ENCODE data around the gene SEC24A. TPM values are rescaled to one million over a fixed set of nuclear protein-coding genes. Genes with fewer than 3 reads are reported as not detected.
"Not testable (repeated sequence)": the region's sequence is repeated elsewhere in the genome, so short reads cannot be mapped to it uniquely, and the experiment has no call there.

SEC24A gene
- total and polyA plus RNA-seq, 2 donors (not counting 3 experiments of a cell fraction or from before 2014, with no cell fraction given) = 19.8 to 30.0 TPM

GRCh38 chr5:134690144-134690543, 41.6 kb downstream of the SEC24A start:
- H3K9me1 ChIP-seq (replicated peaks; ENCODE audit: control insufficient read depth, extremely low read depth, insufficient read depth, low read length); dilution Hi-C loops (cut with MboI; ENCODE audit: extremely low pct_ligation_motif_present, low sequenced_read_pairs); DNase-seq (ENCODE audit: low read depth, low spot score); H3K27me3 ChIP-seq (ENCODE audit: control insufficient read depth in 2 of 2, insufficient read depth in 2 of 2, low read length in 2 of 2); H3K9me3 ChIP-seq (replicated peaks; ENCODE audit: control insufficient read depth, insufficient read depth, low read length); H3K27ac ChIP-seq (ENCODE audit: insufficient read depth, low read depth, low read length); H3K79me2 ChIP-seq (ENCODE audit: control insufficient read depth, insufficient read depth, low read length); H2AFZ ChIP-seq (ENCODE audit: low read depth, low read length); FAIRE-seq; H3K4me2 ChIP-seq (ENCODE audit: insufficient read depth, low read length); H3K4me1 ChIP-seq (ENCODE audit: control insufficient read depth, extremely low read depth, insufficient read depth, low read length); intact Hi-C loops (cut with micrococcal nuclease); H4K20me1 ChIP-seq (replicated peaks; ENCODE audit: control insufficient read depth, extremely low read depth, insufficient read depth, low read length); H3K4me3 ChIP-seq (replicated peaks in 1 of 3; ENCODE audit: insufficient read depth in 1 of 3, low read depth in 1 of 3, low read length in 3 of 3); BruUV-seq (replicated peaks); H3K9ac ChIP-seq (replicated peaks; ENCODE audit: extremely low read depth, insufficient read depth, low read length): not testable (repeated sequence)
- CTCF ChIA-PET = interaction anchor here (0.6 to 1.3 kb wide), 2 partner anchors 9 to 250 kb away, joined by 3 to 4 read pairs; no protein-coding TSS in a partner anchor
- peaks cover 15 to 22% of the 10 kb centered on the region in 2 experiments for H3K36me3 ChIP-seq (ENCODE audit: control insufficient read depth in 2 of 2, extremely low read depth in 1 of 2, insufficient read depth in 2 of 2, low read length in 2 of 2)
- POLR2A ChIA-PET = interaction anchor here (0.6 kb wide), 1 partner anchor 85 kb away, joined by 3 read pairs; no protein-coding TSS in a partner anchor

GRCh38 chr5:134692722-134693121, 44.1 kb downstream of the SEC24A start:
- FAIRE-seq (no peak), DNase-seq (ENCODE audit: low read depth, low spot score) (no peak)
- TF ChIP-seq POLR2AphosphoS5 (IDR thresholded peaks at IDR 0.05; ENCODE audit: insufficient read depth, low read depth, low read length) = no peak
- TF ChIP-seq CTCF (IDR thresholded peaks at IDR 0.05; ENCODE audit: extremely low read depth in 1 of 2, insufficient read depth in 1 of 2, low read depth in 1 of 2, low read length in 2 of 2) = no peak
- no peak for TF ChIP-seq EZH2 (IDR thresholded peaks at IDR 0.05; ENCODE audit: borderline replicate concordance, low read depth, low read length, severe bottlenecking)
- no peak for TF ChIP-seq GATA2 (IDR thresholded peaks at IDR 0.05; ENCODE audit: insufficient read depth, insufficient read length, low read depth, low read length)
- TF ChIP-seq MAX (IDR thresholded peaks at IDR 0.05; ENCODE audit: insufficient read depth, insufficient read length) = no peak
- no peak for TF ChIP-seq POLR2A (IDR thresholded peaks at IDR 0.05; ENCODE audit: low read depth, low read length)
- no peak for TF ChIP-seq JUN (IDR thresholded peaks at IDR 0.05; ENCODE audit: borderline replicate concordance, insufficient read depth, insufficient read length, low read depth)
- TF ChIP-seq FOS (IDR thresholded peaks at IDR 0.05; ENCODE audit: borderline replicate concordance, insufficient read depth, low read length) = no peak
- no peak for TF ChIP-seq MYC (IDR thresholded peaks at IDR 0.05; ENCODE audit: low read depth, low read length)
- H3K9me3 ChIP-seq (replicated peaks; ENCODE audit: control insufficient read depth, insufficient read depth, low read length) = no peaks in the 10 kb centered on the region
- no peak overlapping the region for H2AFZ ChIP-seq (ENCODE audit: low read depth, low read length)
- H3K9me1 ChIP-seq (replicated peaks; ENCODE audit: control insufficient read depth, extremely low read depth, insufficient read depth, low read length) = no peaks in the 10 kb centered on the region
- H3K27ac ChIP-seq (ENCODE audit: insufficient read depth, low read depth, low read length) = no peak overlapping the region
- H3K4me2 ChIP-seq (ENCODE audit: insufficient read depth, low read length) = no peak overlapping the region
- H3K4me1 ChIP-seq (ENCODE audit: control insufficient read depth, extremely low read depth, insufficient read depth, low read length) = no peaks in the 10 kb centered on the region
- H3K36me3 ChIP-seq (ENCODE audit: control insufficient read depth in 2 of 2, extremely low read depth in 1 of 2, insufficient read depth in 2 of 2, low read length in 2 of 2) = peaks cover 15% of the 10 kb centered on the region in 2 experiments
- H3K27me3 ChIP-seq (ENCODE audit: control insufficient read depth in 2 of 2, insufficient read depth in 2 of 2, low read length in 2 of 2) = no peaks in the 10 kb centered on the region
- H3K9ac ChIP-seq (replicated peaks; ENCODE audit: extremely low read depth, insufficient read depth, low read length) = no peak overlapping the region
- no peak overlapping the region for H3K4me3 ChIP-seq (replicated peaks in 1 of 3; ENCODE audit: insufficient read depth in 1 of 3, low read depth in 1 of 3, low read length in 3 of 3)
- BruUV-seq (replicated peaks) = no TSS peak
- POLR2A ChIA-PET = no interaction called here
- no peaks in the 10 kb centered on the region for H4K20me1 ChIP-seq (replicated peaks; ENCODE audit: control insufficient read depth, extremely low read depth, insufficient read depth, low read length)
- dilution Hi-C loops (cut with MboI; ENCODE audit: extremely low pct_ligation_motif_present, low sequenced_read_pairs) = no loop called here
- intact Hi-C loops (cut with micrococcal nuclease) = loop anchor here (1.0 kb wide), 1 partner anchor 12 kb away; no protein-coding TSS in a partner anchor
- CTCF ChIA-PET = no interaction called here
- H3K79me2 ChIP-seq (ENCODE audit: control insufficient read depth, insufficient read depth, low read length) = no peaks in the 10 kb centered on the region

All from endothelial cell of umbilical vein (primary cell).